Skeletal muscle satellite cell (primary cell): ENCODE measurements around the gene DNAAF5.

Experiments used
- H3K27me3 ChIP-seq: 2 replicates; pipeline ENCODE4 v1.7.0; 2013; ENCODE audit warnings: low read length; ENCODE audit not compliant: control insufficient read depth, insufficient read depth
- H3K36me3 ChIP-seq: 2 replicates; pipeline ENCODE4 v1.7.0; 2013; ENCODE audit warnings: mild to moderate bottlenecking, control low read depth, low read length; ENCODE audit not compliant: insufficient read depth
- H3K4me1 ChIP-seq: 2 replicates; pipeline ENCODE4 v1.7.0; 2013; ENCODE audit warnings: low read length; ENCODE audit not compliant: control insufficient read depth, insufficient read depth
- H3K4me2 ChIP-seq: 2 replicates; pipeline ENCODE4 v1.7.0; 2013; ENCODE audit warnings: mild to moderate bottlenecking, low read length
- H3K4me3 ChIP-seq: 2 replicates; pipeline ENCODE4 v1.7.0; 2013; ENCODE audit warnings: low read length
- H3K9ac ChIP-seq: 2 replicates; pipeline ENCODE4 v1.7.0; 2013; ENCODE audit warnings: mild to moderate bottlenecking, low read depth, low read length, moderate library complexity
- H3K9me3 ChIP-seq: replicated peaks from 2 replicates; pipeline ENCODE4 v1.7.0; 2013; ENCODE audit warnings: mild to moderate bottlenecking, control low read depth, low read length

Gene DNAAF5

DNA sequence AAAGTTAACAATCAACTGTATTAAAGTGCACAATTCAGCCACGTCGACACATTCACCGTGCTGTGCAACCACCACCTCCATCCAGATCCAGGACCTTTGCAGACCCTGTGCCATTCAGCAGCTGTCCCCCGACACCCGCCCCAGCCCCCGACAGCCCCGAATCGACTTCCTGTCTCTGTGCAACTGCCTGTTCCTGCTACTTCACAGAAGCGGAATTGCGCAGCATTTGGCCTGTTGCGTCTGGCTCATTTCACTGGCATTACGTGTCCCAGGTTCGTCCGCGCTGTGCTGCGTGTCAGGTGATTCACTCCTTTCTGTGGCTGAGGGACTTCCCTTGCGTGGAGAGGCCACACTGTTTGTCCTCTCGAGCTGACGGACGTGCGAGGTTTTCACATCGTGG is 33.2 kb upstream of the DNAAF5 start:
- no peaks in the 10 kb centered on the region for H3K36me3 ChIP-seq

DNA sequence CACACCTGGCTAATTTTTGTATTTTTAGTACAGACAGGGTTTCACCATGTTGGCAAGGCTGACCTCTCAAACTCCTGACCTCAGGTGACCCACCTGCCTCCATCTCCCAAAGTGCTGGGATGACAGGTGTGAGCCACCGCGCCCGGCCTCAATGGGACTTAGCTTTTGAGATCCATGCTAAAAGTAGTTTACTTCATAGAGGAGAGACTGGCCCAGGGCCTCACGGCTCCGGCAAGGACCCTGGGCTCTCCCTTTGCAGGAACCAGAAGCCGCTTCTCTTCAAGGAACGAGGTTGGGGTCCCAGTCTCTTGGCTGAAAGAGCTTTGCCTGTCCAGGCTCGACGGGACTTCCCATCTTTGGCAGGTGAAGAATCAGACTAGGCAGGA is 30.1 kb upstream of the DNAAF5 start:
- no peaks in the 10 kb centered on the region for H3K4me1 ChIP-seq
- no peaks in the 10 kb centered on the region for H3K9me3 ChIP-seq
- H3K4me2 ChIP-seq, result no peak overlapping the region
- H3K36me3 ChIP-seq, result no peaks in the 10 kb centered on the region
- H3K9ac ChIP-seq, result no peak overlapping the region
- no peaks in the 10 kb centered on the region for H3K27me3 ChIP-seq
- H3K4me3 ChIP-seq, result no peak overlapping the region

More for the DNA sequence above, 33.2 kb upstream of the DNAAF5 start:
- Histone ChIP-seq H3K9me3 (no peaks in the 10 kb centered on the region), H3K4me1 (no peaks in the 10 kb centered on the region), H3K27me3 (no peaks in the 10 kb centered on the region), H3K9ac (no peak overlapping the region), H3K4me2 (no peak overlapping the region), H3K4me3 (no peak overlapping the region)

DNA sequence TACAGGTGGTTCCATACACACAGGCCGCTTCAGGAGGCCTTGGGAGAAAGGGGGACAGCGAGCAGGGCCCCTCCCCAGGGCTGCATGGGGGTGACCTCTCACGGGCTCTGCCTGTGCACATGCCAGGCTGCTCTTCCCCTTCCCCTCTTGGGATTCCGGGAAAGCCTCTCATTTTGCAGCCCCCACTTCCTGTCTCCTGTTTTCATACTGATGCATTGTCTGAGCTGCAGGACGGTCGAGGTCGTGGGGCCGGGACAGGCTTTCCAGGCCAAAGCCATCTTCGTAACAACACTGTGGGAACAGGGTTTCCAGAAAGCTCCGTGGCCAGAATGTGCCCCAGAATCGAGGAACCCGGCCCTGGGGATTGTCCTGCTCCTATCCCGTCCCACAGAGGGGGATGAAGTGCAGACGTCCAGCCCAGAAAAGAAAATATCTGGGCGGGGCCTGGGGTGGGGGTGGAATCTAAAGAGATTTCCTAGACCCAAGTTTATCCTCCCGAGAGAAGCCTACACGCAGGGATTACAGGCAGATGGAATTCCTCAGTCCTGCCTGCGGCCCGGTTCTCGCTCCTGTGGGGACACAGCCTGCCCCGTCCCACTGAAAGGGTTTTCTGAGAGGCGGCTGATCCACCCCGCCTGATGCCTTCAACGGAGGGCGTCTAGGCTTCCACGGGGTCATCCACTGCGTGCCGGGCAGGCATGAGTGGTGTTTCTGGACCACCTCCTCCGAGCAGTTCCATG is 29.5 kb upstream of the DNAAF5 start:
- H3K4me3 ChIP-seq, result no peak overlapping the region
- H3K4me2 ChIP-seq, result no peak overlapping the region
- H3K36me3 ChIP-seq, result no peaks in the 10 kb centered on the region
- no peak overlapping the region for H3K9ac ChIP-seq
- H3K4me1 ChIP-seq, result no peaks in the 10 kb centered on the region
- H3K27me3 ChIP-seq, result no peaks in the 10 kb centered on the region
- no peaks in the 10 kb centered on the region for H3K9me3 ChIP-seq

DNA sequence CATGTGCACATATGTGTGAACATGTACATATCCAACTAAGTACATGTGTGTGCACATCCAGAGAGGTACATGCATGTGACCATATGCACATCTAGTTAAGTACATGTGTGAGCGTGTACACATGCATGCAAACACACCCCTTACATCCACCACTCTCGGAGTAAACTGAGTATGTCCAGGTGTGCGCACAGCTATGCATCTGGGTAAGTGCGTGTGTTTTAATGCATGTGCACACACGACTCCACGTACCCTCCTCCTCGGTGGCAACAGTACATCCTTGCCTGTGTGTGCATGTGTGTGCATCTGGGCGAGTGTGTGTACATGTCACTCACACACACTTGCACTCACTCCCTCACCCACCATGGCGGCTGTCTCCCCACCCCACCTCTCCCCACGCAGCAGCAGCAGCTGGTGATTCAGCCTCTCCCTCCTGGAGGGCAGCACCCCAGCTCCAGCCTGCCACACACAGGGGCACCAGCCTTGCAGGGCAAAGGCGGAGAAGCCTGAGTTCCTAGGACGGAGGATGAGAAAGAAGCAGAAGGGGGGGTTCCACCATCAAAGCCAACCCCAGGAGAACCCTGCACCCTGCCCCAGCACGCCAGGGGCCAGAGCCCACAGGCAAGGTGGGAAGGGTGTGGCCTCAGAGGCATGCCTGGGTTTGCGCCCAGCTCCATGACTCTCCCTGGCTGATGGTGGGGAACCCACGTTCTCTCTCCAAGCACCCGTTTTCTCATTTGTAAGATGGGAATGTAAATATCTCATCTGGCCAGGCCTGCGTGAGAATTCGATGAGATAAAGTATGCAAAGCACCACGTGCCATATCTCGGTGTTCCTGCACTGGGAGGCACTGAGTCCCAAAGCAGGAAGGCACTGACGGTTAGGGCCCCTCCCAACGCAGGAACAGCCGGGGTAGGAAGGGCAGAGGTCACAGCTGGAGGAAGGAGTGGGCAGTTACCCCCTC is 27.7 kb upstream of the DNAAF5 start:
- Histone ChIP-seq H3K9ac (no peak overlapping the region), H3K4me3 (no peak overlapping the region), H3K9me3 (no peaks in the 10 kb centered on the region)

DNA sequence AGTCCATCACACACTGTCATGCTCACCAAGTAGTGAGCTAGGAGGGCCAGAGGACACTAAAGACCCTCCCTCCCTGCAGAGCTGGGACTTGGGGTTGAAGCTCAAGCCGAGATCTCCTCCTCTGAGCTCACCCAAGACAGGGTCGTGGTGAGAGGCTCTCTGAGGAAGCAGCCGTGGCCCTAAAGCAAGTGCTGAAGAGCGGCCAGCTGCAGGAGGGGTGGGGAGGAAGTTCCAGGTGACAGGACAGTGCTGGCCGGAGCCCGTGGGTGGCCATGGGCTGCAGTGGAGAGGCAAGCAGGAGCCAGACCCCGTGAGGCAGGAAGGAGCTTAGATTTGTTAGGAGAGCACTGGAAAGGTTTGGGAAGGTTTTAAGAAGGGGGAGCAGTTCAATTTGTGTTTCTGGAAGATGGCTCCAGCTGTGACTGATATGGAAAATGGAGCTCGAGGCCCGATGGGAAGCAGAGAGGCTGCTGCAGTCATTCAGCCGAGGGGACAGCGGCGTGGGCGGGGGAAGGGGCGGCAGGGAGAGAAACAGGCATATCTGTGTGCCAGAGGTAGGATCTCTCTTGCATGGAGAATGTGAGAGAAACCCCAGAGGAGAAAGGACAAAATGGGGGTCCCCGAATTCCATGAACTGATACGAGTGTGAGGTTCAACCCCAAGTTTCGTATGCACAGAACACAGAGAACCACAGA is 26.9 kb upstream of the DNAAF5 start:
- H3K4me1 ChIP-seq, result no peaks in the 10 kb centered on the region
- no peak overlapping the region for H3K4me2 ChIP-seq
- H3K4me3 ChIP-seq, result no peak overlapping the region
- no peaks in the 10 kb centered on the region for H3K27me3 ChIP-seq
- H3K9ac ChIP-seq, result no peak overlapping the region
- H3K9me3 ChIP-seq, result no peaks in the 10 kb centered on the region
- H3K36me3 ChIP-seq, result no peaks in the 10 kb centered on the region

More for the DNA sequence above, 27.7 kb upstream of the DNAAF5 start:
- Histone ChIP-seq H3K36me3 (no peaks in the 10 kb centered on the region), H3K4me2 (no peak overlapping the region), H3K27me3 (no peaks in the 10 kb centered on the region), H3K4me1 (no peaks in the 10 kb centered on the region)

DNA sequence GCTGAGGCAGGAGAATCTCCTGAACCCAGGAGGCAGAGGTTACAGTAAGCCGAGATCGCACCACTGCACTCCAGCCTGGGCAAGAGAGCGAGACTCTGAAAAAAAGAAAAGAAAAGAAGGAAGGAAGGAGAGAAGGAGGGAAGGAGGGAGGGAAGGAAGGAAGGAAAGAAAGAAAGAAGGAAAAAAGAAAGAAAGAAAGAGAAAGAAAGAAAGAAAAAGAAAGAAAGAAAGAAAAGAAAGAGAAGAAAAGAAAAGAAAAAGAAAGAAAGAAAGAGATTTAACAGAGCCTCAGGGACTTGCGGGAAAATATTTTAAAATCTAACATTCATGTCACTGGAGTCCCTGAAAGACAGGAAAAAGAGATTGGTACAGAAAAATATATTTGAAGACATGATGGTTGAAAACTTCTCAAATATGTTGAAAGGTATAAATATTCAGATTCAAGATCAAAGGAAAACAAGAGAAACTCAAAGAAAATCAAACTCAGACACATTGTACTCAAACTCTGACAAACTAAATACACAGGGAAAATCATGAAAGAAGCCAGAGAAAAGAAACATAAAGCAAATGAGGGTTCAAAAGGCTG is 25.3 kb upstream of the DNAAF5 start:
- H3K9ac ChIP-seq, result no peak overlapping the region
- no peaks in the 10 kb centered on the region for H3K9me3 ChIP-seq
- H3K27me3 ChIP-seq, result no peaks in the 10 kb centered on the region
- no peak overlapping the region for H3K4me3 ChIP-seq
- no peaks in the 10 kb centered on the region for H3K4me1 ChIP-seq
- H3K4me2 ChIP-seq, result no peak overlapping the region
- no peaks in the 10 kb centered on the region for H3K36me3 ChIP-seq

DNA sequence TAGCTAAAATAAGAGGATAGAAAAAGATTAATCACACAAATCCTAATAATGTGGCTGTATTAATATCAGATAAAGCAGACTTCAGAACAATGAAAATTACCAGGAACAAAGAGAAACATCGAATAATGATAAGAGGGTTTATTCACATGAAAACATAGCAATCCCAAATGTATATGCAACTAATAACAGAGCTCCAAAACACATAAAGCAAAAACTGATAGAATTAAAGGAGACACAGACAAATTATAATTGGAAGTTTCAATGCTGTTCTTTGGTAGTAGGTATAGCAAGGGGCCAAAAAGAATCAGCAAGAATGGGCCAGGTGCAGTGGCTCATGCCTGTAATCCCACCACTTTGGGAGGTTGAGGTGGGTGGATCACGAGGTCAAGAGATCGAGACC is 23.4 kb upstream of the DNAAF5 start:
- H3K9ac ChIP-seq, result no peak overlapping the region
- H3K9me3 ChIP-seq, result no peaks in the 10 kb centered on the region
- no peaks in the 10 kb centered on the region for H3K4me1 ChIP-seq
- H3K36me3 ChIP-seq, result no peaks in the 10 kb centered on the region
- no peak overlapping the region for H3K4me3 ChIP-seq
- H3K27me3 ChIP-seq, result no peaks in the 10 kb centered on the region
- H3K4me2 ChIP-seq, result no peak overlapping the region

DNA sequence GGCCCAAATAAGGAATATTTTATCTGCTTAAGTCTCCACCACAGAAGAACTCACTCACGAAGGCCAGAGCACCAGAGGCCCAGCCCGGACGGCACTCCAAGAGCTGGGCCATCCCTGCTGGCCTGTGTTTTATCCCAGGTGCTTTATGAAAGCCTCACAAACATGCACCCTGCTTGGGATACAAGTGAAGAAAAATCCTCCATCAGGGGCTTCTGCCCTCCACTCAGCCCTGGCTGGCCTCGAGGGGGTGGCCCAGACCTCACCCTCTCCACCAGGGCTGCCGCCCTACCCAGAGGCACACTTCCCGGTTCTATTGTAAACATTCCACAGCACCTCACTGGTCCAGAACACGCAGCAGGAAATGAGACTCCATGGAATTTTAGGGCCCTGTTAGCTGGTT is 19.8 kb upstream of the DNAAF5 start:
- Histone ChIP-seq H3K4me1 (no peaks in the 10 kb centered on the region), H3K9ac (no peak overlapping the region), H3K9me3 (no peaks in the 10 kb centered on the region), H3K4me3 (no peak overlapping the region), H3K36me3 (peaks cover 3% of the 10 kb centered on the region), H3K4me2 (no peak overlapping the region), H3K27me3 (no peaks in the 10 kb centered on the region)

DNA sequence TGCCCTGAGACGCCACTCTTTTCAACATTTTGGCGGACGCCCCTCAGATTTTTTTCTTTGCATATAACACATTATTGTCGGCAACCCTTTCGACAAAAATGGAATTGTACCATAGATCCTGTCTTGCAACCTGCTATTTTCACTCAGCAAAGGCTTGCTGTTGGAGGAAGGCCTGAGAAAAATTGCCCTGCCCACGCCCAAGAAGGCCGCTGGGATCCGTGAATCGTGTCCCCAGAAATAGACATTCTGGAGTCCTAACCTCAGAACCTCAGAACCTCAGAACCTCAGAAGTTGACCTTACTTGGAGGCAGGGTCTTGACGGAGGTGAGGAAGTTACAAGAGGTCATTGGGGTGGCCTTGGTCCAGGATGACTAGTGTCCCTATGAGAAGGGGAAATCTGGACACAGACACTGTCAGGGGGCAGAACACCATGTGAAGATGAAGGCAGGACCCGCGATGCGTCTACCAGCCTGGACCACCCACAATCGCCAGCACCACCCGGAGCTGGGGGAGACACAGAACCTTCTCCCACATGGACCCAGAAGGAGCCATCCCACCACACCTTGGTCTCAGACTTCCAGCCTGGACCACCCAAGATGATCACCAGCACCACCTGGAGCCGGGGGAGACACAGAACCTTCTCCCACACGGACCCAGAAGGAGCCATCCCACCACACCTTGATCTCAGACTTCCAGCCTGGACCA is 19.1 kb upstream of the DNAAF5 start:
- Histone ChIP-seq H3K36me3 (peaks cover 3% of the 10 kb centered on the region), H3K9ac (no peak overlapping the region), H3K4me1 (no peaks in the 10 kb centered on the region), H3K4me2 (no peak overlapping the region), H3K27me3 (no peaks in the 10 kb centered on the region), H3K4me3 (no peak overlapping the region), H3K9me3 (no peaks in the 10 kb centered on the region)

DNA sequence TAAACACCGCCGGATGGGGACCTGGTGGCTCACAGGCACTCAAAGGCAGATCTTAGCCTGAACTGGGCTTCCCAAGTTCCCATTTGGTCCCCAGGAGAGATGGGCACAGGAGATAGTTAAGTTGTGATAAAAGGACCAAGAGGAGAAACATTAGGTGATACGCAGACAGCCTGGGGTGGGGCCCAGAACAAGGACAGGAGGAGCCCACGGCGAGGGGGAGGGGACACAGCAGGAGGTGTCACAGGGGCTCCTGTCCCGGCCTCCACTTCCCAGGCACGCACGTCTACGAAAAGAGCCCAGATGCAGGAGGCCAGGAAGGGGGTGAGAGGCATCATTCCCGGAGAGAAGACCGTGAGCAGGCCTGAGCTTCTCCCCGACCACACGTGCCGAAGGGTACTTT is 16.3 kb upstream of the DNAAF5 start:
- Histone ChIP-seq H3K4me2 (no peak overlapping the region), H3K27me3 (no peaks in the 10 kb centered on the region), H3K36me3 (peaks cover 3% of the 10 kb centered on the region), H3K4me3 (no peak overlapping the region), H3K9ac (no peak overlapping the region), H3K9me3 (no peaks in the 10 kb centered on the region), H3K4me1 (no peaks in the 10 kb centered on the region)
